HepG2 (cell line): Measurements from ENCODE around the gene SPTBN4. TPM values are rescaled to one million over a fixed set of nuclear protein-coding genes. Genes with fewer than 3 reads are reported as not detected.
A peak's percentile ranks its signal among the peaks of the same experiment; 100 is the strongest.

Experiments used
- HDAC2 ChIP-seq: sonication (generic); formaldehyde crosslinking; IDR thresholded peaks from 2 replicates; pipeline ENCODE4 v1.4.0; 2020; ENCODE audit warnings: missing genetic modification reagents
- ISX ChIP-seq: sonication (generic); formaldehyde crosslinking; conservative IDR thresholded peaks from 2 replicates; pipeline ENCODE4 v1.5.0; 2020; ENCODE audit warnings: missing genetic modification reagents
- KDM1A ChIP-seq: IDR thresholded peaks from 2 replicates; pipeline ENCODE4 v1.6.1; 2016; ENCODE audit warnings: missing compliant biosample characterization
- KLF15 ChIP-seq: sonication (generic); formaldehyde crosslinking; IDR thresholded peaks from 2 replicates; pipeline ENCODE4 v1.8.1; 2023; ENCODE audit warnings: borderline replicate concordance, mild to moderate bottlenecking, inconsistent platforms, missing genetic modification reagents, mixed read lengths
- MEF2D ChIP-seq: sonication (generic); formaldehyde crosslinking; IDR thresholded peaks from 2 replicates; pipeline ENCODE4 v1.5.1; 2020; ENCODE audit warnings: mild to moderate bottlenecking, missing genetic modification reagents
- MLXIP ChIP-seq: sonication (generic); formaldehyde crosslinking; IDR thresholded peaks from 2 replicates; pipeline ENCODE4 v1.9.0; 2021; ENCODE audit warnings: missing genetic modification reagents, borderline replicate concordance
- NKX3-1 ChIP-seq: sonication (generic); formaldehyde crosslinking; IDR thresholded peaks from 2 replicates; pipeline ENCODE4 v1.5.0; 2020; ENCODE audit warnings: missing genetic modification reagents
- NPAS2 ChIP-seq: sonication (generic); formaldehyde crosslinking; IDR thresholded peaks from 2 replicates; pipeline ENCODE4 v1.8.0; 2022; ENCODE audit warnings: mild to moderate bottlenecking, missing genetic modification reagents, borderline replicate concordance
- ONECUT2 ChIP-seq: sonication (generic); formaldehyde crosslinking; IDR thresholded peaks from 2 replicates; pipeline ENCODE4 v1.4.0; 2020; ENCODE audit warnings: missing genetic modification reagents
- POLR2AphosphoS5 ChIP-seq: IDR thresholded peaks from 2 replicates; pipeline ENCODE4 v1.6.1; 2012; ENCODE audit warnings: low read depth, low read length
- RBFOX2 ChIP-seq: fragments of 200-400 bp; formaldehyde crosslinking; IDR thresholded peaks from 2 replicates; pipeline ENCODE4 v1.6.1; 2017; ENCODE audit warnings: low read depth, mild to moderate bottlenecking, low read length
- SAFB2 ChIP-seq: sonication (generic); formaldehyde crosslinking; IDR thresholded peaks from 2 replicates; pipeline ENCODE4 v1.5.1; 2020; ENCODE audit warnings: missing genetic modification reagents, low read depth, mild to moderate bottlenecking, borderline replicate concordance
- SPEN ChIP-seq: sonication (generic); formaldehyde crosslinking; IDR thresholded peaks from 2 replicates; pipeline ENCODE4 v1.5.1; 2020; ENCODE audit warnings: low read depth, mild to moderate bottlenecking, missing genetic modification reagents
- TCF7L2 ChIP-seq: IDR thresholded peaks from 2 replicates; pipeline ENCODE4 v1.6.1; 2011; ENCODE audit warnings: mild to moderate bottlenecking, low read depth, low read length, moderate library complexity
- TFDP2 ChIP-seq: sonication (generic); formaldehyde crosslinking; IDR thresholded peaks from 2 replicates; pipeline ENCODE4 v1.4.0; 2020; ENCODE audit warnings: missing genetic modification reagents
- USF2 ChIP-seq, 2 experiments: sonication (generic) in 1 of 2; formaldehyde crosslinking in 1 of 2; IDR thresholded peaks; 2 replicates each; pipeline versions ENCODE4 v1.5.1 to v1.6.1; 2011 to 2020; ENCODE audit warnings: borderline replicate concordance in 1 of 2, low read depth in 1 of 2, low read length in 1 of 2, mild to moderate bottlenecking in 1 of 2, missing genetic modification reagents in 1 of 2, moderate library complexity in 1 of 2
- YY1 ChIP-seq: IDR thresholded peaks from 2 replicates; pipeline ENCODE4 v1.6.1; 2011; ENCODE audit warnings: low read length, low read depth, moderate library complexity, mild to moderate bottlenecking; ENCODE audit not compliant: insufficient read depth, insufficient replicate concordance
- ZC3H4 ChIP-seq: sonication (generic); formaldehyde crosslinking; IDR thresholded peaks from 2 replicates; pipeline ENCODE4 v1.4.0; 2020; ENCODE audit warnings: missing genetic modification reagents, borderline replicate concordance
- ZNF10 ChIP-seq: sonication (generic); formaldehyde crosslinking; IDR thresholded peaks from 2 replicates; pipeline ENCODE4 v1.4.0; 2020; ENCODE audit warnings: mild to moderate bottlenecking, low read depth, missing genetic modification reagents, borderline replicate concordance
- ZNF3 ChIP-seq: IDR thresholded peaks from 2 replicates; pipeline ENCODE4 v1.7.0; 2017; ENCODE audit warnings: inconsistent platforms
- ZNF317 ChIP-seq: sonication (generic); formaldehyde crosslinking; IDR thresholded peaks from 2 replicates; pipeline ENCODE4 v1.5.0; 2020; ENCODE audit warnings: mild to moderate bottlenecking, missing genetic modification reagents
- ZNF496 ChIP-seq: sonication (generic); formaldehyde crosslinking; IDR thresholded peaks from 2 replicates; pipeline ENCODE4 v1.8.1; 2023; ENCODE audit warnings: mild to moderate bottlenecking, moderate library complexity, missing genetic modification reagents; ENCODE audit not compliant: insufficient replicate concordance
- ZNF674 ChIP-seq: sonication (generic); formaldehyde crosslinking; IDR thresholded peaks from 2 replicates; pipeline ENCODE4 v1.5.0; 2020; ENCODE audit warnings: low read depth, mild to moderate bottlenecking, missing genetic modification reagents
- ZNF768 ChIP-seq: sonication (generic); formaldehyde crosslinking; IDR thresholded peaks from 2 replicates; pipeline ENCODE4 v1.4.0; 2020; ENCODE audit warnings: missing genetic modification reagents
- polyA plus RNA-seq, 8 experiments: library from polyadenylated mRNA; depleted of rRNA in 3 of 8; stranded (reverse) in 7 of 8; unstranded in 1 of 8; fragments of >200 nt; fragmentation: Illumina TruSeq in 4 of 8; extraction: Trizol in 4 of 8; gene quantifications; 2 replicates each; pipeline versions ENCODE4 v1.2.1 to v1.2.3, GENCODE V29; 2011 to 2016; ENCODE audit warnings: low read depth in 4 of 8, missing spikeins in 1 of 8, mixed read lengths in 1 of 8; ENCODE audit not compliant: insufficient read depth in 1 of 8
- total RNA-seq, 5 experiments: library from RNA; depleted of rRNA; stranded (reverse); fragments of >200 nt; fragmentation: Illumina TruSeq; extraction: Trizol; gene quantifications; 2 replicates each; pipeline ENCODE4 v1.2.3, GENCODE V29; 2016; ENCODE audit warnings: low read depth in 1 of 5

Gene SPTBN4
- total and polyA plus RNA-seq, 2 of the 13 experiments (the other 11 are each of a cell fraction or from before 2014, with no cell fraction given), result 0.11 TPM

GRCh38 chr19:40605216-40605971 lies 138.6 kb downstream of the SPTBN4 start (continued):
- TF ChIP-seq USF2 (IDR thresholded peaks at IDR 0.05; ENCODE audit: low read depth, low read length) (no peak), USF2 (CRISPR knock-in tag; IDR thresholded peaks at IDR 0.05; ENCODE audit: borderline replicate concordance) (no peak), ZNF317 (CRISPR knock-in tag) (no peak), SPEN (CRISPR knock-in tag) (no peak; the same call in 1 of the 2 replicates), RBFOX2 (peak; percentile 53), SAFB2 (CRISPR knock-in tag) (0 out of 2 replicates have a peak, but pooled peaks have one; percentile 4), ZNF768 (CRISPR knock-in tag) (peak; percentile 46; the same call in 1 of the 2 replicates), ZNF3 (no peak), TCF7L2 (no peak), ZC3H4 (CRISPR knock-in tag) (no peak), MEF2D (CRISPR knock-in tag) (no peak), KLF15 (no peak), MLXIP (no peak), HDAC2 (CRISPR knock-in tag) (0 out of 2 replicates have a peak, but pooled peaks have one; percentile 18), NKX3-1 (no peak), ZNF496 (CRISPR knock-in tag) (no peak), NPAS2 (CRISPR knock-in tag) (no peak), YY1 (peak; percentile 43), ISX (CRISPR knock-in tag) (no peak), ZNF10 (CRISPR knock-in tag) (no peak), ONECUT2 (CRISPR knock-in tag) (no peak), ZNF674 (CRISPR knock-in tag) (no peak), POLR2AphosphoS5 (no peak), KDM1A (CRISPR knock-in tag) (no peak), TFDP2 (peak; percentile 57)
